Measurements from ENCODE around the gene ADCY10.
"Not testable (repeated sequence)": the region's sequence is repeated elsewhere in the genome, so short reads cannot be mapped to it uniquely, and the experiment has no call there.

Gene ADCY10

GRCh38 chr1:167924543-167925231 lies 10.8 kb upstream of the ADCY10 start:
- no peak for DNase-seq (ENCODE audit: low read depth)

- no peak for DNase-seq (ENCODE audit: low read depth)
Observed at GRCh38 chr1:167924102-167924501, 10.2 kb upstream of the ADCY10 start.

GRCh38 chr1:167923324-167924056 lies 9.6 kb upstream of the ADCY10 start:
- no peak for DNase-seq (ENCODE audit: low read depth)

GRCh38 chr1:167922611-167923074 lies 8.7 kb upstream of the ADCY10 start:
- no peak for DNase-seq (ENCODE audit: low read depth)

- no peak for DNase-seq (ENCODE audit: low read depth)
Observed at GRCh38 chr1:167922023-167922422, 8.1 kb upstream of the ADCY10 start.

GRCh38 chr1:167916766-167917511 lies 3.0 kb upstream of the ADCY10 start:
- DNase-seq (ENCODE audit: low read depth): no peak

- no peak for DNase-seq (ENCODE audit: low read depth)
Observed at GRCh38 chr1:167915569-167915968, 1.6 kb upstream of the ADCY10 start.

- no peak for DNase-seq (ENCODE audit: low read depth)
Observed at GRCh38 chr1:167912294-167912693, 1.6 kb downstream of the ADCY10 start.

GRCh38 chr1:167911413-167911812 lies 2.5 kb downstream of the ADCY10 start:
- no peak for DNase-seq (ENCODE audit: low read depth)

GRCh38 chr1:167910530-167910929 lies 3.4 kb downstream of the ADCY10 start:
- no peak for DNase-seq (ENCODE audit: low read depth)

- DNase-seq (ENCODE audit: low read depth): peak; percentile 45
Observed at GRCh38 chr1:167909691-167910180, 4.2 kb downstream of the ADCY10 start.

- no peak for DNase-seq (ENCODE audit: low read depth)
Observed at GRCh38 chr1:167905671-167906070, 8.3 kb downstream of the ADCY10 start.

- DNase-seq (ENCODE audit: low read depth): no peak
Observed at GRCh38 chr1:167905182-167905581, 8.8 kb downstream of the ADCY10 start.

GRCh38 chr1:167904652-167905130 lies 9.2 kb downstream of the ADCY10 start:
- DNase-seq (ENCODE audit: low read depth): no peak

- DNase-seq (ENCODE audit: low read depth): no peak
Observed at GRCh38 chr1:167900907-167901306, 13.0 kb downstream of the ADCY10 start.

- no peak for DNase-seq (ENCODE audit: low read depth)
Observed at GRCh38 chr1:167899253-167899681, 14.7 kb downstream of the ADCY10 start.

- DNase-seq (ENCODE audit: low read depth): no peak
Observed at GRCh38 chr1:167898578-167899222, 15.2 kb downstream of the ADCY10 start.

GRCh38 chr1:167893798-167894197 lies 20.1 kb downstream of the ADCY10 start:
- no peak for DNase-seq (ENCODE audit: low read depth)

GRCh38 chr1:167890400-167890799 lies 23.5 kb downstream of the ADCY10 start:
- no peak for DNase-seq (ENCODE audit: low read depth)

- DNase-seq (ENCODE audit: low read depth): not testable (repeated sequence)
Observed at GRCh38 chr1:167887187-167887586, 26.7 kb downstream of the ADCY10 start.

GRCh38 chr1:167882376-167882775 lies 31.6 kb downstream of the ADCY10 start:
- DNase-seq (ENCODE audit: low read depth): no peak

GRCh38 chr1:167881786-167882185 lies 32.1 kb downstream of the ADCY10 start:
- DNase-seq (ENCODE audit: low read depth): no peak
